ENCODE results near the gene BAZ2A.

DNA sequence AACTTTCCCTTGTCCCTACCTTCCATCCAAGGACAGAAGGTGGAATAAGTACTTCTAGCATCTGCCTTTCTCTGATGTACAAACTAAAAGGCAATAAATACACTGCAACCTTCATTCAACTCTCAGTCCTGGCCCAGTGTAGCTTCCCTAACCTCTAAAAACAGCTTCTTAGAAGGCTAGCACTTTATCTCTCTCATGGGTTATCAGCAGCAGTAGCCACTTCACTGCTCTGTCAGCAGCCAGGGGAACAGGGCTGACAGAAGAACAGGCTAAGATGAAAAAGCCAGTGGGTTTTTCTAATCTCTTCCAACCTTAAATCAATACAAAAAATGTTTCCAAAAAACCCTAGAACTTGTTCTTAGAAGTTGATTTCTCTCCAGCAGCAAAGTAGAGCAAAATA is 13.2 kb downstream of the BAZ2A start:
- TF ChIP-seq, protein P1, sequence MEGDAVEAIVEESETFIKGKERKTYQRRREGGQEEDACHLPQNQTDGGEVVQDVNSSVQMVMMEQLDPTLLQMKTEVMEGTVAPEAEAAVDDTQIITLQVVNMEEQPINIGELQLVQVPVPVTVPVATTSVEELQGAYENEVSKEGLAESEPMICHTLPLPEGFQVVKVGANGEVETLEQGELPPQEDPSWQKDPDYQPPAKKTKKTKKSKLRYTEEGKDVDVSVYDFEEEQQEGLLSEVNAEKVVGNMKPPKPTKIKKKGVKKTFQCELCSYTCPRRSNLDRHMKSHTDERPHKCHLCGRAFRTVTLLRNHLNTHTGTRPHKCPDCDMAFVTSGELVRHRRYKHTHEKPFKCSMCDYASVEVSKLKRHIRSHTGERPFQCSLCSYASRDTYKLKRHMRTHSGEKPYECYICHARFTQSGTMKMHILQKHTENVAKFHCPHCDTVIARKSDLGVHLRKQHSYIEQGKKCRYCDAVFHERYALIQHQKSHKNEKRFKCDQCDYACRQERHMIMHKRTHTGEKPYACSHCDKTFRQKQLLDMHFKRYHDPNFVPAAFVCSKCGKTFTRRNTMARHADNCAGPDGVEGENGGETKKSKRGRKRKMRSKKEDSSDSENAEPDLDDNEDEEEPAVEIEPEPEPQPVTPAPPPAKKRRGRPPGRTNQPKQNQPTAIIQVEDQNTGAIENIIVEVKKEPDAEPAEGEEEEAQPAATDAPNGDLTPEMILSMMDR (IDR thresholded peaks at IDR 0.05 in 8 of 11, conservative IDR thresholded peaks at IDR 0.05 in 3 of 11): no peak
- TF ChIP-seq POLR2A (IDR thresholded peaks at IDR 0.05): no peak

Measured in spleen (tissue), 7 donors.